ENCODE measurements around the gene MCUR1.
A peak's percentile ranks its signal among the peaks of the same experiment; 100 is the strongest.
"Not testable (repeated sequence)": the region's sequence is repeated elsewhere in the genome, so short reads cannot be mapped to it uniquely, and the experiment has no call there.

MCUR1 gene

DNA sequence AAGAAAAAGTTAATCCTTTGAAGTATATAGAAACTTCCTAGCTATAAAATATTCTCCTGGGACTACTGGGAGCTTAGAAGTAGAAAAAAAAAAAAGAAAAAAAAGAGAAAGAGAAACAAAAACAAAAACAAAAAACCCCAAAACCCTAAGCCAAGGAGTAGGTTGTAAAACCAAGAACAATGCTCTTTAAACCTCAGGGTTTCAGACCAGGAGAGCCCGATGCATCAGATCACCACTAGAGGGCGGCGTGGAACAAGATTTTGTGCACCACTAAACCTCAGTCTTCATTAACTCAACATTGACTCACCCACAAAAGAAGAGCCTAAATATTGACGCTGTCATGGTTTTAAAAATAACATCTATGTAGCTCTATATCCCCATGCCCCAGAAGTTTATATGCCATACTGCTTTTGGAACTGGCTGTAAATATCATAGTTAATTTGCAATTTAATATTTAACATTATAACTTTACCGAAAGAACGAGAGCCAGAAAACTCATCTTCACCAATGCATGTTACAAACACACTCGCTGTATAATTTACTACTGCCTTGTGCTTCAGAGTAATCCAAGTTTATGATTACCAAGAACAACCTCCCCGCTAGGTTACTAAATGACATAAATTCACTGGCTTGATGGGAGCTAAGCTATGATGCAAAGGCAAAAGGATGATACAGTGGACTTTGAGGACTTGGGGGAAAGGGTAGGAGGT, 19.2 kb downstream of the MCUR1 start:
- peak overlapping the region in 6 of 11 experiments; percentile 42 to 71 (median 59); a peak in 8 of 22 replicates for H3K27ac ChIP-seq
- H3K36me3 ChIP-seq, result peaks cover 58 to 83% (median 74%) of the 10 kb centered on the region in 11 experiments

GRCh38 chr6:13794184-13794583, 20.2 kb downstream of the MCUR1 start:
- no peak overlapping the region for H3K4me3 ChIP-seq
- no peaks in the 10 kb centered on the region for H3K9me3 ChIP-seq (replicated peaks in 1 of 11)
- TF ChIP-seq Cebpa-rat (IDR thresholded peaks at IDR 0.05), result no peak
- no peaks in the 10 kb centered on the region for H4K20me1 ChIP-seq
- no peaks in the 10 kb centered on the region for H3K27me3 ChIP-seq
- peaks cover 12 to 26% (median 16%) of the 10 kb centered on the region in 10 experiments for H3K4me1 ChIP-seq
- peak overlapping the region in 9 of 11 experiments; percentile 39 to 71 (median 55); a peak in 17 of 22 replicates for H3K27ac ChIP-seq
- peak overlapping the region; percentile 24 to 73 (median 59); a peak in 20 of 22 replicates for H3K4me2 ChIP-seq
- peaks cover 58 to 83% (median 74%) of the 10 kb centered on the region in 11 experiments for H3K36me3 ChIP-seq
- H3K9ac ChIP-seq, result peak overlapping the region in 1 of 11 experiments; percentile 27; a peak in 1 of 22 replicates

More for the DNA sequence above, 19.2 kb downstream of the MCUR1 start:
- H3K27me3 ChIP-seq, result no peaks in the 10 kb centered on the region
- H3K4me3 ChIP-seq, result no peak overlapping the region
- no peaks in the 10 kb centered on the region for H3K9me3 ChIP-seq (replicated peaks in 1 of 11)
- no peaks in the 10 kb centered on the region for H4K20me1 ChIP-seq
- H3K4me1 ChIP-seq, result peaks cover 12 to 26% (median 16%) of the 10 kb centered on the region in 10 experiments
- peak overlapping the region in 4 of 11 experiments; percentile 55 to 73 (median 68); a peak in 4 of 22 replicates for H3K4me2 ChIP-seq
- H3K9ac ChIP-seq, result no peak overlapping the region
- no peak for TF ChIP-seq Cebpa-rat (IDR thresholded peaks at IDR 0.05)

- H3K4me3 ChIP-seq, result no peak overlapping the region
- H3K9me3 ChIP-seq (replicated peaks in 1 of 11), result no peaks in the 10 kb centered on the region
- no peak overlapping the region for H3K27ac ChIP-seq
- H3K36me3 ChIP-seq, result peaks cover 54 to 81% (median 73%) of the 10 kb centered on the region in 11 experiments
- no peak for TF ChIP-seq Cebpa-rat (IDR thresholded peaks at IDR 0.05)
- H3K4me1 ChIP-seq, result peaks cover 11 to 18% (median 14%) of the 10 kb centered on the region in 10 experiments
- H3K9ac ChIP-seq, result no peak overlapping the region
- H3K27me3 ChIP-seq, result no peaks in the 10 kb centered on the region
- no peaks in the 10 kb centered on the region for H4K20me1 ChIP-seq
- H3K4me2 ChIP-seq, result no peak overlapping the region
Observed at GRCh38 chr6:13789746-13790145, 24.6 kb downstream of the MCUR1 start.

- H3K9ac ChIP-seq, result no peak overlapping the region
- no peak for TF ChIP-seq Cebpa-rat (IDR thresholded peaks at IDR 0.05)
- H3K4me2 ChIP-seq, result no peak overlapping the region
- H3K9me3 ChIP-seq (replicated peaks in 1 of 11), result no peaks in the 10 kb centered on the region
- H3K4me1 ChIP-seq, result peaks cover 2 to 9% (median 5%) of the 10 kb centered on the region in 10 experiments; a peak in 19 of 20 replicates
- H3K4me3 ChIP-seq, result no peak overlapping the region
- H4K20me1 ChIP-seq, result no peaks in the 10 kb centered on the region
- H3K27me3 ChIP-seq, result no peaks in the 10 kb centered on the region
- no peak overlapping the region for H3K27ac ChIP-seq
- peaks cover 54 to 77% (median 71%) of the 10 kb centered on the region in 11 experiments for H3K36me3 ChIP-seq
Observed at GRCh38 chr6:13788820-13789219, 25.5 kb downstream of the MCUR1 start.

DNA sequence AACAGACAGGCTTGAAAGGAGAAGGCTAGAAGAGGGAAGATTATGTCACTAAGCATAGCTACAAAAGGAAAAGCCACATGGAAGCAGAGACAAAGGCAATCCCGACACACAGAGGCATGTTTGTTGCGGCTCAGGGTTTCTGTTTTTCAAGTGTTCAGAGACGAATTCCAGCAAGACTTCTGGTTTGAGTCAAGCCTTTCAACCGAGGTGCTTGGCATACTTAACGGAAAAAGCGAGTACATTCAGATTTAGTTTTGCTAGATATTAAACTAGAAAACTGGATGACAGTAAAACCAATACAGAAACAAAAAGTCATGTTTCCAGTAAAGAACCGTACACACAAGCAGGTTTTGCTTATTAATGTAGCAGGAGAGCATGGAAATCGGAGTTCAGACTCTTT, 27.2 kb downstream of the MCUR1 start:
- Histone ChIP-seq H3K36me3 (peaks cover 37 to 60% (median 54%) of the 10 kb centered on the region in 11 experiments), H3K27me3 (no peaks in the 10 kb centered on the region), H3K4me2 (no peak overlapping the region), H4K20me1 (no peaks in the 10 kb centered on the region), H3K27ac (no peak overlapping the region), H3K9me3 (replicated peaks in 1 of 11) (no peaks in the 10 kb centered on the region), H3K4me1 (peaks cover 0 to 6% (median 0%) of the 10 kb centered on the region in 10 experiments; a peak in 4 of 20 replicates), H3K9ac (no peak overlapping the region), H3K4me3 (no peak overlapping the region)
- no peak for TF ChIP-seq Cebpa-rat (IDR thresholded peaks at IDR 0.05)

DNA sequence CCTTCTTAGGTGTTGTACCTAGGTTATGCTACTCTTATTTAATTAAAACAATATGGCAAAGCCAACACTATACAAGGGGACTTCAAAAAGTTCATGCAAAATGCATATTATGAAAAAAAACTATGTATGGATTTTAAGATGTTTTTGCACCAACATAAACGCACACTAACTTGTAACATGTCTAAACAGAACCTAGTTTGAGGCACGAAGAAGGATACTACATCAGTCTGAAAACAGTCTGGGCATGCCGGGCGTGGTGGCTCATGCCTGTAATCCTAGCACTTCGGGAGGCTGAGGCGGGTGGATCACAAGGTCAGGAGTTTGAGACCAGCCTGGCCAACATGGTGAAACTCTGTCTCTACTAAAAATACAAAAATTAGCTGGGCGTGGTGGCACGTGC, 34.2 kb downstream of the MCUR1 start:
- not testable (repeated sequence) for H3K9me3 ChIP-seq (replicated peaks in 1 of 11); H3K4me2 ChIP-seq; H3K4me1 ChIP-seq; H3K9ac ChIP-seq; H3K27ac ChIP-seq; H3K36me3 ChIP-seq; H4K20me1 ChIP-seq; H3K27me3 ChIP-seq; H3K4me3 ChIP-seq

DNA sequence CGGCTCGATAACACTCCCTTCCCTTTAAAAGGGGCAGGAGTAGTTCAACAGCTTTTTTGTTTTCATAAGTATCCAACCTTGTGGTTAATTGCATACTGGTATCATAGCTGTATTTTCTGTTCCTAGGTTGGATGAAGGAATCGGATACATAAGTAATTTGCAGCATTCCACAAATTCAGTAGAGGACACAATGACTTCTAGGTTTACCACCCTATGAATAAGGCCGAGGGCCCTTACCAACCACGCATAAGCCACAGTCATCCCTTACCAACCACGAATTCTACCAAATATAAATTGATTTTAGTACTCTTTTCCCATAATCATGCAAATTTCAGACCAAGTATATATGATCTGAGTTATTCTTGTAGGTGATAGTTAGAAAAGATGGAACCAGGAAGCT, 36.3 kb downstream of the MCUR1 start:
- Histone ChIP-seq H4K20me1 (no peaks in the 10 kb centered on the region; a peak in 1 of 22 replicates), H3K36me3 (peaks cover 0 to 5% (median 0%) of the 10 kb centered on the region in 11 experiments; a peak in 1 of 22 replicates), H3K9me3 (replicated peaks in 1 of 11) (peaks cover 0 to 9% (median 7%) of the 10 kb centered on the region in 11 experiments; a peak in 6 of 22 replicates), H3K27ac (no peak overlapping the region), H3K4me2 (no peak overlapping the region), H3K4me3 (no peak overlapping the region), H3K9ac (no peak overlapping the region), H3K27me3 (no peaks in the 10 kb centered on the region), H3K4me1 (no peaks in the 10 kb centered on the region)
- no peak for TF ChIP-seq Cebpa-rat (IDR thresholded peaks at IDR 0.05)

DNA sequence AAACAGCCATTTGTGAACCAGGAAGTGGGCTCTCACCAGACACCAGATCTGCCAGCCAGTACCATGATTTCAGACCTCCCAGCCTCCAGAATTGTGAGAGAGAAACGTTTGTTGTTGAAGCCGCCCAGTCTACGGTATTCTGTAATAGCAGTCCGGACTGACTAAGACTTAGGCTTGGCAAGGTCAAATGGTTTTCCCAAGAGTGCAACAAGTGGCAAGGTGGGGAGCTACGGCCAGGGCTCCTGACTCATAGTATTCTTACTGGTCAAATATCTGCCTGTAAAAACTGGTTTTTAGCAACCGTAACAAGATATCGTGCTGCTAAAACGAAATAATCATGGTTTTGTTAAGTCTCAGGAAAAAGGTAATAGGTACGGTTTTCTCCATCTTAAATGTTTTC, 37.8 kb downstream of the MCUR1 start:
- Histone ChIP-seq H3K27ac (no peak overlapping the region), H3K4me3 (no peak overlapping the region), H3K36me3 (peaks cover 0 to 5% (median 0%) of the 10 kb centered on the region in 11 experiments; a peak in 1 of 22 replicates), H3K9me3 (replicated peaks in 1 of 11) (peaks cover 0 to 20% (median 9%) of the 10 kb centered on the region in 11 experiments; a peak in 11 of 22 replicates), H3K27me3 (no peaks in the 10 kb centered on the region), H4K20me1 (no peaks in the 10 kb centered on the region; a peak in 1 of 22 replicates), H3K9ac (no peak overlapping the region), H3K4me1 (no peaks in the 10 kb centered on the region), H3K4me2 (no peak overlapping the region)
- no peak for TF ChIP-seq Cebpa-rat (IDR thresholded peaks at IDR 0.05)

DNA sequence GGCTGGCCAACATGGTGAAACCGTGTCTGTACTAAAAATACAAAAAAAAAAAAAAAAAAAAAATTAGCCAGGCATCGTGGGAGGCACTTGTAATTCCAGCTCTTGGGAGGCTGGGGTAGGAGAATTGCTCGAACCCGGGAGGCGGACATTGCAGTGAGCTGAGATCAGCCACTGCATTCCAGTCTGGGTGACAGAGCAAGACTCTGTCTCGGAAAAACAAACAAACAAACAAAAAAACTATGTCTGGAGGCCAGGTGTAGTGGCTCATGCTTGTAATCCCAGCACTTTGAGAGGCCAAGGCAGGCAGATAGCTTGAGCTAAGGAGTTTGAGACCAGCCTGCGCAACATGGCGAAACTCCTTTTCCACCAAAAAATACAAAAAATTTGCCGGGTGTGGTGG, 38.9 kb downstream of the MCUR1 start:
- not testable (repeated sequence) for H4K20me1 ChIP-seq, H3K27me3 ChIP-seq, H3K9ac ChIP-seq, H3K4me2 ChIP-seq, H3K27ac ChIP-seq, H3K36me3 ChIP-seq, H3K4me1 ChIP-seq, H3K4me3 ChIP-seq
- H3K9me3 ChIP-seq (replicated peaks in 1 of 11), result peaks cover 0 to 20% (median 9%) of the 10 kb centered on the region in 11 experiments; a peak in 11 of 22 replicates

DNA sequence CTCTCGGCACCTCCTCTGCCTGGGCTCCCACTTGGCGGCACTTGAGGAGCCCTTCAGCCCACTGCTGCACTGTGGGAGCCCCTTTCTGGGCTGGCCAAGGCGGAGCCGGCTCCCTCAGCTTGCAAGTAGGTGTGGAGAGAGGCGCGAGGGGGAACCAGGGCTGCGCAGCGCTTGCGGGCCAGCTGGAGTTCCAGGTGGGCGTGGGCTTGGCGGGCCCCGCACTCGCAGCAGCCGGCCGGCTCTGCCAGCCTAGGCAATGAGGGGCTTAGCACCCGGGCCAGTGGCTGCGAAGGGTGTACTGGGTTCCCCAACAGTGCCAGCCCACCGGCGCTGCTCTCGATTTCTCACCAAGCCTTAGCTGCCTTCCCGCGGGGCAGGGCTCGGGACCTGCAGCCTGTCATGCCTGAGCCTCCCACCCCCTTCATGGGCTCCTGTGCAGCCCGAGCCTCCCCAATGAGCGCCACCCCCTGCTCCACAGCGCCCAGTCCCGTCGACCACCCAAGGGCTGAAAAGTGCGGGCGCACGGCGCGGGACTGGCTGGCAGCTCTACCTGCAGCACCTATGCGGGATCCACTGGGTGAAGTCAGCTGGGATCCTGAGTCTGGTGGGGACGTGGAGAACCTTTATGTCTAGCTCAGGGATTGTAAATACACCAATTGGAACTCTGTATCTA, 41.9 kb downstream of the MCUR1 start:
- not testable (repeated sequence) for H4K20me1 ChIP-seq, H3K9ac ChIP-seq, H3K36me3 ChIP-seq, H3K4me3 ChIP-seq, H3K4me2 ChIP-seq, H3K27me3 ChIP-seq, H3K27ac ChIP-seq
- Histone ChIP-seq H3K9me3 (replicated peaks in 1 of 11) (peaks cover 7 to 32% (median 19%) of the 10 kb centered on the region in 11 experiments; a peak in 16 of 22 replicates), H3K4me1 (peaks cover 10 to 13% (median 11%) of the 10 kb centered on the region in 10 experiments)

Measured in BLaER1 treated with 17β-estradiol and CSF1 and Interleukin-3, amounts not matched to agents 10 nM and 100 nM (cell line).